IMR-90 (cell line): Measurements from ENCODE around the gene MRPS9.

ENCODE experiments used
- BHLHE40 ChIP-seq: fragments of 150-350 bp; IDR thresholded peaks from 2 replicates; pipeline ENCODE4 v1.6.1; 2016; ENCODE audit warnings: mild to moderate bottlenecking, low read depth, low read length
- CHD1 ChIP-seq: IDR thresholded peaks from 2 replicates; pipeline ENCODE4 v1.6.1; 2012; ENCODE audit warnings: low read depth, low read length, improper control_type of control experiment
- FOS ChIP-seq: fragments of 150-350 bp; IDR thresholded peaks from 2 replicates; pipeline ENCODE4 v1.6.1; 2016; ENCODE audit warnings: low read depth, low read length
- POLR2A ChIP-seq: IDR thresholded peaks from 2 replicates; pipeline ENCODE4 v1.6.1; 2012; ENCODE audit warnings: mild to moderate bottlenecking, low read depth, low read length
- RAD21 ChIP-seq: IDR thresholded peaks from 2 replicates; pipeline ENCODE4 v1.6.1; 2012; ENCODE audit warnings: low read length, improper control_type of control experiment
- RFX5 ChIP-seq: IDR thresholded peaks from 2 replicates; pipeline ENCODE4 v1.8.0; 2012; ENCODE audit warnings: low read depth, mild to moderate bottlenecking, low read length, moderate library complexity
- SMC3 ChIP-seq: fragments of 150-350 bp; IDR thresholded peaks from 2 replicates; pipeline ENCODE4 v1.6.1; 2016; ENCODE audit warnings: low read depth, mild to moderate bottlenecking, antibody characterized with exemption, low read length, moderate library complexity
- TF ChIP-seq, protein P1 (sequence below): conservative IDR thresholded peaks from 2 replicates; pipeline ENCODE4 v1.5.1; 2012; ENCODE audit warnings: mild to moderate bottlenecking, low read depth, low read length, improper control_type of control experiment

DNA sequence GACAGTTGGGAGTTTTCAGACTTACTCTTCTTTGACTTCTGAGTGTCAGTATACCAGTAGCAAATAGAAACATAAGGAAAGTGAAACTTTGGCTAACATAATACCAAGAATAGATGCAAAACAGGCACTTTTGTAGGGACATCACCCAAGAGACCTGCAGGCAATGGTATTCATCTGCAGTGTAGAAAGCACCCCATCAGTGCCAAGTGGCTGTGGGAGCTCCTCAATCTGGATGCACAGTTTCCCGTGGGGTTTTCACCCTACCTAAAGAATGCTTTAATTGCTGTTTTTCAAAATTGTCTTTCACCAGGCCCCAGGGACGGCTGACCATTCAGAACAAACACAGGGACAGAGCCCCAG lies 107.1 kb downstream of the MRPS9 start:
- TF ChIP-seq, protein P1, sequence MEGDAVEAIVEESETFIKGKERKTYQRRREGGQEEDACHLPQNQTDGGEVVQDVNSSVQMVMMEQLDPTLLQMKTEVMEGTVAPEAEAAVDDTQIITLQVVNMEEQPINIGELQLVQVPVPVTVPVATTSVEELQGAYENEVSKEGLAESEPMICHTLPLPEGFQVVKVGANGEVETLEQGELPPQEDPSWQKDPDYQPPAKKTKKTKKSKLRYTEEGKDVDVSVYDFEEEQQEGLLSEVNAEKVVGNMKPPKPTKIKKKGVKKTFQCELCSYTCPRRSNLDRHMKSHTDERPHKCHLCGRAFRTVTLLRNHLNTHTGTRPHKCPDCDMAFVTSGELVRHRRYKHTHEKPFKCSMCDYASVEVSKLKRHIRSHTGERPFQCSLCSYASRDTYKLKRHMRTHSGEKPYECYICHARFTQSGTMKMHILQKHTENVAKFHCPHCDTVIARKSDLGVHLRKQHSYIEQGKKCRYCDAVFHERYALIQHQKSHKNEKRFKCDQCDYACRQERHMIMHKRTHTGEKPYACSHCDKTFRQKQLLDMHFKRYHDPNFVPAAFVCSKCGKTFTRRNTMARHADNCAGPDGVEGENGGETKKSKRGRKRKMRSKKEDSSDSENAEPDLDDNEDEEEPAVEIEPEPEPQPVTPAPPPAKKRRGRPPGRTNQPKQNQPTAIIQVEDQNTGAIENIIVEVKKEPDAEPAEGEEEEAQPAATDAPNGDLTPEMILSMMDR = no peak
- TF ChIP-seq BHLHE40 = no peak
- no peak for TF ChIP-seq SMC3
- TF ChIP-seq CHD1 = no peak
- TF ChIP-seq RFX5 = no peak
- no peak for TF ChIP-seq RAD21
- no peak for TF ChIP-seq POLR2A
- no peak for TF ChIP-seq FOS
